Smooth muscle cell (in vitro differentiated cells): ENCODE results near the gene PRKG2. TPM values are rescaled to one million over a fixed set of nuclear protein-coding genes. Genes with fewer than 3 reads are reported as not detected.

Experiments
- DNase-seq: peaks from one replicate; lab custom pipeline; 2025; ENCODE audit not compliant: unreplicated experiment; lab: John Stamatoyannopoulos, UW
- H2AFZ ChIP-seq: fragments of 200-600 bp; sonication (generic); 2 replicates; pipeline ENCODE4 v1.6.0; 2016; ENCODE audit warnings: antibody characterized with exemption, low read depth, mild to moderate bottlenecking
- H3F3A ChIP-seq: fragments of 200-600 bp; sonication (generic); 2 replicates; pipeline ENCODE4 v1.6.0; 2017; ENCODE audit warnings: antibody characterized with exemption, low read depth
- H3K27ac ChIP-seq: fragments of 200-600 bp; sonication (generic); 2 replicates; pipeline ENCODE4 v1.5.1; 2016; ENCODE audit warnings: low read depth, mild to moderate bottlenecking
- H3K27me3 ChIP-seq: fragments of 200-600 bp; sonication (generic); 2 replicates; pipeline ENCODE4 v1.6.1; 2016; ENCODE audit warnings: low read depth, mild to moderate bottlenecking
- H3K36me3 ChIP-seq: fragments of 200-600 bp; sonication (generic); 2 replicates; pipeline ENCODE4 v1.5.1; 2016; ENCODE audit warnings: low read depth
- H3K4me1 ChIP-seq: fragments of 200-600 bp; sonication (generic); 2 replicates; pipeline ENCODE4 v1.5.1; 2016; ENCODE audit warnings: low read depth
- H3K4me2 ChIP-seq: fragments of 200-600 bp; sonication (generic); 2 replicates; pipeline ENCODE4 v1.6.0; 2016; ENCODE audit warnings: mild to moderate bottlenecking
- H3K4me3 ChIP-seq: fragments of 200-600 bp; sonication (generic); 2 replicates; pipeline ENCODE4 v1.5.1; 2016; ENCODE audit warnings: mild to moderate bottlenecking
- H3K79me2 ChIP-seq: fragments of 200-600 bp; sonication (generic); 2 replicates; pipeline ENCODE4 v1.6.0; 2016; ENCODE audit warnings: low read depth, mild to moderate bottlenecking
- H3K9ac ChIP-seq: fragments of 200-600 bp; sonication (generic); 2 replicates; pipeline ENCODE4 v1.6.0; 2016; ENCODE audit warnings: low read depth
- H3K9me3 ChIP-seq: fragments of 200-600 bp; sonication (generic); replicated peaks from 2 replicates; pipeline ENCODE4 v1.5.1; 2016; ENCODE audit warnings: low read depth
- H4K20me1 ChIP-seq: fragments of 200-600 bp; sonication (generic); 2 replicates; pipeline ENCODE4 v1.6.0; 2016; ENCODE audit warnings: low read depth
- WGBS: methylation state at CpG from one replicate; pipeline ENCODE4 v1.1.7; 2016; ENCODE audit warnings: low lambda C conversion rate; 5-methylcytosine and 5-hydroxymethylcytosine counted together
- polyA plus RNA-seq: library from polyadenylated mRNA; unstranded; fragments of >200 nt; fragmentation: Nextera tagmentation; extraction: Ambion mirVana; gene quantifications from 2 replicates; pipeline ENCODE4 v1.2.1, GENCODE V29; 2016
- total RNA-seq: library from RNA; depleted of rRNA; stranded (reverse); fragments of >200 nt; gene quantifications from 2 replicates; pipeline ENCODE4 v1.2.3, GENCODE V29; 2014
- TF ChIP-seq, protein P1 (sequence below): fragments of 200-600 bp; sonication (generic); IDR thresholded peaks from 2 replicates; pipeline ENCODE4 v1.5.1; 2017; ENCODE audit warnings: borderline replicate concordance, mild to moderate bottlenecking, antibody characterized with exemption; ENCODE audit not compliant: insufficient read depth, poor library complexity, severe bottlenecking

The PRKG2 gene
- total and polyA plus RNA-seq, 2 experiments from 2014 or later: 0.09 TPM; not detected in 1

DNA sequence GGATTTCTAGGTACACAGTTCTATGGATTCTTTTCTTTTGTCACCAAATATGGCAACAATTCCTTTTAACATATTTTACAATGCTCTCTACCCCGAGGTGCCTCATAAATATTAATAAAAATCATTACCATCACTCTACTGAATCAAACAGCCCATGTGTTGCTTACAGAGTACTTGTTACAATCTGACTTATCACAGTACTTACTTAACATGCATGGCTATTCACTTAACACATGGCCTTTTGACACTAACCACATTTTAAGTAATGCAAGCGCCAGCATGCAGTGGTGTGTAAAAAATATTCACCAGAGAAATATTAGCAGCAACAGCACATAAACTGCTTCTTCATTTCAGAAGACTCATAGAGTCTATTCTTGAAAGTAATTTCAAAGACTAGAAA lies 119.6 kb downstream of the PRKG2 start:
- Histone ChIP-seq H4K20me1 (no peaks in the 10 kb centered on the region), H3K4me2 (no peak overlapping the region), H3F3A (no peaks in the 10 kb centered on the region), H3K36me3 (no peaks in the 10 kb centered on the region), H2AFZ (no peak overlapping the region), H3K79me2 (no peaks in the 10 kb centered on the region), H3K27ac (no peak overlapping the region), H3K4me1 (no peaks in the 10 kb centered on the region), H3K9me3 (no peaks in the 10 kb centered on the region), H3K27me3 (no peaks in the 10 kb centered on the region), H3K4me3 (no peak overlapping the region), H3K9ac (no peak overlapping the region)
- TF ChIP-seq, protein P1, sequence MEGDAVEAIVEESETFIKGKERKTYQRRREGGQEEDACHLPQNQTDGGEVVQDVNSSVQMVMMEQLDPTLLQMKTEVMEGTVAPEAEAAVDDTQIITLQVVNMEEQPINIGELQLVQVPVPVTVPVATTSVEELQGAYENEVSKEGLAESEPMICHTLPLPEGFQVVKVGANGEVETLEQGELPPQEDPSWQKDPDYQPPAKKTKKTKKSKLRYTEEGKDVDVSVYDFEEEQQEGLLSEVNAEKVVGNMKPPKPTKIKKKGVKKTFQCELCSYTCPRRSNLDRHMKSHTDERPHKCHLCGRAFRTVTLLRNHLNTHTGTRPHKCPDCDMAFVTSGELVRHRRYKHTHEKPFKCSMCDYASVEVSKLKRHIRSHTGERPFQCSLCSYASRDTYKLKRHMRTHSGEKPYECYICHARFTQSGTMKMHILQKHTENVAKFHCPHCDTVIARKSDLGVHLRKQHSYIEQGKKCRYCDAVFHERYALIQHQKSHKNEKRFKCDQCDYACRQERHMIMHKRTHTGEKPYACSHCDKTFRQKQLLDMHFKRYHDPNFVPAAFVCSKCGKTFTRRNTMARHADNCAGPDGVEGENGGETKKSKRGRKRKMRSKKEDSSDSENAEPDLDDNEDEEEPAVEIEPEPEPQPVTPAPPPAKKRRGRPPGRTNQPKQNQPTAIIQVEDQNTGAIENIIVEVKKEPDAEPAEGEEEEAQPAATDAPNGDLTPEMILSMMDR: no peak
- 86% methylated on average over 2 of the region's 2 CpGs for WGBS
- no peak for DNase-seq

DNA sequence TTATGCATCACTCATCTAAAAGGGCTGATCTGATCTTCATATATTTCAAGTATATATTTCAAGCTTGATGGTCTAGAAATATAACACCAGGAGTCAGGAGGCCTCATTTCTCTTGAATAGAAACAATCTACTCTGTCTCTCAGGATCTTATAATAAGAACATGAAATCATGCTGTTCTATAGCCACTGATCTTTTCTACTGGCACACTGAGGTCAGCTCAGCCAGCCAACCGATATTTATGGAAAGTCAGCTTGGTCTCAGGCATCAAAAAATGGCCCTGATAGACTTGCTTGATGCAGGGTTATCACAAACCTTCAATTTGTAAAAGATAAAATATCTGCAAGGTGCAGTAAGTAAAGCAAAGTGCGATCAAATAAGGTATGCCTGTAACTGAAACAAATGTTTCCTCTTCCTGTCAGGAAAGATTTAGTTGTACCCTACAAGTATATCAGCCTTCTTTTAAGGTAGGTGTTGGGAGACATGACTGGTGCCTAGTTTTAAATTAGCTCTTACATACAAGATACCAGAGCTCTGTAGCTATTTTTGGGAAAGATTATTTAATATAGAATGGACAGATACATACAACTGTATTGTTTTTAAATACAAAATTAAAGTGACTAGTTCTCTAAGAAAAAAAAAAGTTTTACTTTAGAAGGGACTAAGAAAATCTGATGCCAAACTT lies 121.2 kb downstream of the PRKG2 start:
- H3K4me2 ChIP-seq: no peak overlapping the region
- H3F3A ChIP-seq: no peaks in the 10 kb centered on the region
- H2AFZ ChIP-seq: no peak overlapping the region
- H3K4me3 ChIP-seq: no peak overlapping the region
- no peaks in the 10 kb centered on the region for H3K36me3 ChIP-seq
- H3K27me3 ChIP-seq: no peaks in the 10 kb centered on the region
- H3K9me3 ChIP-seq: no peaks in the 10 kb centered on the region
- H3K27ac ChIP-seq: no peak overlapping the region
- no peaks in the 10 kb centered on the region for H3K79me2 ChIP-seq
- 90% methylated on average over 2 of the region's 2 CpGs for WGBS
- no peaks in the 10 kb centered on the region for H3K4me1 ChIP-seq
- no peaks in the 10 kb centered on the region for H4K20me1 ChIP-seq
- TF ChIP-seq, protein P1: no peak
- no peak for DNase-seq
- H3K9ac ChIP-seq: no peak overlapping the region

DNA sequence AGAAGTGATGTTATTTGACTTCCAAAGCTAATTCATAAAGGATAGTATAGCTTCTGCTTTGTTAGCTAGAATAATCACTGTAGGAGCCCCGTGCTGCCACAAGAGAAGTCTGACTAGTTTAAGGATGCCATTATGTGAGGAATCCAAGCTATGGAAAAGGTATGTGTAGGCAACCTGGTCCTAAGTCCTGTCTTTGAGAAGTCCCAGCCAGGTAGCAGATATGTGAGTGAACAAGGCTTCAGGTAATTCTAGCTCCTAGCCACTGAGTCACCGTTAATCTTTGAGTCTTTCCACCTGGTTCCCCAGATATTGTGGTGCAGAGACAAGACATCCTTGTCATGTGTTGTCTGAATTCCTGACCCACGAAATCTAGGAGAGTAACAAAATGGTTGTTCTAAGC lies 129.0 kb downstream of the PRKG2 start:
- no peaks in the 10 kb centered on the region for H3K79me2 ChIP-seq
- no peak overlapping the region for H3K27ac ChIP-seq
- H3K4me1 ChIP-seq: no peaks in the 10 kb centered on the region
- DNase-seq: no peak
- no peaks in the 10 kb centered on the region for H3K9me3 ChIP-seq
- H3K27me3 ChIP-seq: no peaks in the 10 kb centered on the region
- no peaks in the 10 kb centered on the region for H3F3A ChIP-seq
- no peaks in the 10 kb centered on the region for H4K20me1 ChIP-seq
- TF ChIP-seq, protein P1: no peak
- H3K9ac ChIP-seq: no peak overlapping the region
- no peak overlapping the region for H3K4me2 ChIP-seq
- 67% methylated on average over 3 of the region's 3 CpGs for WGBS
- H2AFZ ChIP-seq: no peak overlapping the region
- H3K36me3 ChIP-seq: no peaks in the 10 kb centered on the region
- H3K4me3 ChIP-seq: no peak overlapping the region

DNA sequence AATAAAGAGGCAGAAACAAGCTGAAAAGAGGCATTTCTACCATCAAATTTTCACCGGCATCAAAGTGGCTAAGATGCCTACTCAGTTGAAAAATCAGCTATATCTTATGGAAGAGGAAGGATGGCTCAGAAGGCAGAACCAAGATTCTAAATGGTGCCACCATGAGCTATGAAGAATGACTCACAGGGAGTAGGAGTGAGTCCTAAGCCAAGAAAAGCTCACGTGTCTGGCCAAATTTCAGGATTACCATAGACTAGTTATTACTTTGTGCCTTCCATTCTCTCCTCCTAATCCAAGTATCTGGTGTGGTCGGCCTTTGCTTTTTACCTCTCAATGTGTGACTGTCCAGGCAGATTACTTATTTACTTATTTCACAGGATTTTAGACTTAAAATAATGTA lies 129.7 kb downstream of the PRKG2 start:
- no peak for DNase-seq
- Histone ChIP-seq H3K4me1 (no peaks in the 10 kb centered on the region), H3K36me3 (no peaks in the 10 kb centered on the region), H3K9ac (no peak overlapping the region), H4K20me1 (no peaks in the 10 kb centered on the region), H3K4me2 (no peak overlapping the region), H3F3A (no peaks in the 10 kb centered on the region), H3K27ac (no peak overlapping the region), H3K9me3 (no peaks in the 10 kb centered on the region), H3K4me3 (no peak overlapping the region), H2AFZ (no peak overlapping the region), H3K79me2 (no peaks in the 10 kb centered on the region), H3K27me3 (no peaks in the 10 kb centered on the region)
- TF ChIP-seq, protein P1: no peak
- 74% methylated on average over 3 of the region's 3 CpGs for WGBS
